ENCODE results near the gene S100A13.

DNA sequence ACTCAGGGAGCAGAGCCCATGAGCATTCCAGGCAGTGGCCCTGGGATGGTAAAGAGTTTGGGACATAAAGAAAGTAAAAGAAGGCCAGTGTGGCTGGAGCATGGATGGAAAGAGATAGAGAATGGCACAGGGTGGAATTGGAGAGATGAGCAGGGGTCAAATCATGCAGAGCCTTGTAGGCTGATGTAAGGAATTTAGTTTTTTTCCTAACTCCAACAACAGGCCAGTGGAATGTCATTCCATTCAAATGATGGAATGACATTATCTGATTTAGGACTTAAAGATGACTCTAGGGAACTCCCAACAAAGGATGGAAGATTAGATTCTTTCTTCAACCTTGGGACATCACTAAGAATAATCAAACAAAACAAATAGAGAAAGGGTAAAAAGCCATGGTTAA lies 48.8 kb downstream of the S100A13 start:
- TF ChIP-seq, protein P1, sequence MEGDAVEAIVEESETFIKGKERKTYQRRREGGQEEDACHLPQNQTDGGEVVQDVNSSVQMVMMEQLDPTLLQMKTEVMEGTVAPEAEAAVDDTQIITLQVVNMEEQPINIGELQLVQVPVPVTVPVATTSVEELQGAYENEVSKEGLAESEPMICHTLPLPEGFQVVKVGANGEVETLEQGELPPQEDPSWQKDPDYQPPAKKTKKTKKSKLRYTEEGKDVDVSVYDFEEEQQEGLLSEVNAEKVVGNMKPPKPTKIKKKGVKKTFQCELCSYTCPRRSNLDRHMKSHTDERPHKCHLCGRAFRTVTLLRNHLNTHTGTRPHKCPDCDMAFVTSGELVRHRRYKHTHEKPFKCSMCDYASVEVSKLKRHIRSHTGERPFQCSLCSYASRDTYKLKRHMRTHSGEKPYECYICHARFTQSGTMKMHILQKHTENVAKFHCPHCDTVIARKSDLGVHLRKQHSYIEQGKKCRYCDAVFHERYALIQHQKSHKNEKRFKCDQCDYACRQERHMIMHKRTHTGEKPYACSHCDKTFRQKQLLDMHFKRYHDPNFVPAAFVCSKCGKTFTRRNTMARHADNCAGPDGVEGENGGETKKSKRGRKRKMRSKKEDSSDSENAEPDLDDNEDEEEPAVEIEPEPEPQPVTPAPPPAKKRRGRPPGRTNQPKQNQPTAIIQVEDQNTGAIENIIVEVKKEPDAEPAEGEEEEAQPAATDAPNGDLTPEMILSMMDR (IDR thresholded peaks at IDR 0.05), result no peak
- TF ChIP-seq POLR2AphosphoS5 (IDR thresholded peaks at IDR 0.05) (no peak), POLR2A (IDR thresholded peaks at IDR 0.05) (no peak)

All from suprapubic skin (tissue), 4 donors.